Gastrocnemius medialis (tissue), 4 donors: ENCODE measurements around the gene EP400. TPM values are rescaled to one million over a fixed set of nuclear protein-coding genes. Genes with fewer than 3 reads are reported as not detected.
A peak's percentile ranks its signal among the peaks of the same experiment; 100 is the strongest.

Source experiments
- ATAC-seq, 2 donors: fragments of 150-250 bp; one replicate each; pipeline ENCODE4 v1.9.1; 2016
- DNase-seq, 2 donors: peaks; one replicate each; pipeline ENCODE4 v3.0.0-alpha.2; 2019
- H3K27ac ChIP-seq, 4 donors: fragments of 200-600 bp; sonication (generic); 1 replicate in 1 of 4; 2 replicates in 3 of 4; pipeline ENCODE4 v1.5.1; 2016 to 2018; ENCODE audit warnings: mild to moderate bottlenecking in 2 of 4, moderate library complexity in 1 of 4
- H3K27me3 ChIP-seq, 3 donors: fragments of 200-600 bp; sonication (generic) in 2 of 3; 1 replicate in 1 of 3; 2 replicates in 2 of 3; pipeline versions ENCODE4 v1.5.1 to v1.6.0; 2016 to 2019; ENCODE audit warnings: mild to moderate bottlenecking in 1 of 3, moderate library complexity in 1 of 3
- H3K36me3 ChIP-seq, 2 donors: fragments of 200-600 bp; sonication (generic) in 1 of 2; one replicate each; pipeline ENCODE4 v1.5.1; 2017 to 2018
- H3K4me1 ChIP-seq, 2 donors: fragments of 200-600 bp; sonication (generic) in 1 of 2; one replicate each; pipeline ENCODE4 v1.5.1; 2016 to 2017; ENCODE audit warnings: mild to moderate bottlenecking in 2 of 2
- H3K4me3 ChIP-seq, 4 donors: fragments of 200-600 bp; sonication (generic) in 3 of 4; 1 replicate in 1 of 4; 2 replicates in 3 of 4; pipeline ENCODE4 v1.5.1; 2016 to 2019; ENCODE audit warnings: mild to moderate bottlenecking in 2 of 4
- H3K9me3 ChIP-seq, 3 donors: fragments of 200-600 bp; sonication (generic) in 2 of 3; 1 replicate in 1 of 3; 2 replicates in 2 of 3; pipeline ENCODE4 v1.5.1; 2016 to 2019
- CTCF ChIP-seq, 5 experiments: fragments of 450-650 bp in 3 of 5; fragments of 200-600 bp in 2 of 5; sonication (generic) in 2 of 5; IDR thresholded peaks in 4 of 5; conservative IDR thresholded peaks in 1 of 5; 1 replicate in 4 of 5; 2 replicates in 1 of 5; pipeline ENCODE4 v1.5.1; 2016 to 2019; ENCODE audit warnings: antibody characterized with exemption in 5 of 5, mild to moderate bottlenecking in 3 of 5, moderate library complexity in 3 of 5
- POLR2A ChIP-seq, 2 donors: fragments of 450-650 bp; IDR thresholded peaks; one replicate each; pipeline ENCODE4 v1.6.1; 2017; ENCODE audit warnings: antibody characterized with exemption in 2 of 2, mild to moderate bottlenecking in 2 of 2, moderate library complexity in 2 of 2
- in situ Hi-C, 4 donors: fragments of 200-750 bp; cut with MboI; loops; one replicate each; pipeline versions ENCODE4 v1.15.0 to v1.8.0; 2017; ENCODE audit warnings: low sequenced_read_pairs in 4 of 4
- intact Hi-C: fragments of 100-400 bp; cut with DNase I; formaldehyde crosslinking; loops from one replicate; pipeline ENCODE4 v1.15.1; 2023; ENCODE audit warnings: low total_unique reads
- total RNA-seq, 4 donors: library from RNA; depleted of rRNA; stranded (reverse); fragments of >200 nt; gene quantifications; one replicate each; pipeline versions ENCODE4 v1.1.0 to v1.2.3, GENCODE V29; 2016

The EP400 gene
- total RNA-seq, 4 donors from 2014 or later: 11.9 to 17.4 (median 15.0) TPM

- H3K36me3 ChIP-seq: peaks cover 2 to 89% of the 10 kb centered on the region in 2 donors
- TF ChIP-seq POLR2A (IDR thresholded peaks at IDR 0.05): no peak
- no peak for TF ChIP-seq CTCF (IDR thresholded peaks at IDR 0.05 in 4 of 5, conservative IDR thresholded peaks at IDR 0.05 in 1 of 5)
- intact Hi-C loops: no loop called here
- ATAC-seq (peak in 1 of 2 donors; percentile 60), DNase-seq (peak in 1 of 2 donors; percentile 76)
- H3K27ac ChIP-seq: peak overlapping the region in 3 of 4 donors; percentile 17 to 65 (median 49)
- H3K4me1 ChIP-seq: peaks cover 0 to 6% of the 10 kb centered on the region in 2 donors
- H3K4me3 ChIP-seq: no peak overlapping the region
- in situ Hi-C loops: no loop called here
- no peaks in the 10 kb centered on the region for H3K27me3 ChIP-seq
- no peaks in the 10 kb centered on the region for H3K9me3 ChIP-seq
These were observed 37.0 kb upstream of the EP400 start for GRCh38 chr12:131912518-131913274.

GRCh38 chr12:131913666-131914065 lies 36.1 kb upstream of the EP400 start:
- H3K4me3 ChIP-seq: no peak overlapping the region
- intact Hi-C loops (no loop called here), in situ Hi-C loops (no loop called here)
- DNase-seq (no peak), ATAC-seq (no peak)
- H3K4me1 ChIP-seq: peaks cover 0 to 6% of the 10 kb centered on the region in 2 donors
- no peak overlapping the region for H3K27ac ChIP-seq
- no peaks in the 10 kb centered on the region for H3K27me3 ChIP-seq
- H3K36me3 ChIP-seq: peaks cover 2 to 86% of the 10 kb centered on the region in 2 donors
- TF ChIP-seq POLR2A (IDR thresholded peaks at IDR 0.05): no peak
- TF ChIP-seq CTCF (IDR thresholded peaks at IDR 0.05 in 4 of 5, conservative IDR thresholded peaks at IDR 0.05 in 1 of 5): no peak
- no peaks in the 10 kb centered on the region for H3K9me3 ChIP-seq

GRCh38 chr12:131914179-131914702 lies 35.5 kb upstream of the EP400 start:
- H3K27ac ChIP-seq: no peak overlapping the region
- DNase-seq (no peak), ATAC-seq (no peak)
- peaks cover 2 to 83% of the 10 kb centered on the region in 2 donors for H3K36me3 ChIP-seq
- no peaks in the 10 kb centered on the region for H3K27me3 ChIP-seq
- peaks cover 0 to 6% of the 10 kb centered on the region in 2 donors for H3K4me1 ChIP-seq
- no peak overlapping the region for H3K4me3 ChIP-seq
- in situ Hi-C loops (no loop called here), intact Hi-C loops (no loop called here)
- TF ChIP-seq POLR2A (IDR thresholded peaks at IDR 0.05): no peak
- no peak for TF ChIP-seq CTCF (IDR thresholded peaks at IDR 0.05 in 4 of 5, conservative IDR thresholded peaks at IDR 0.05 in 1 of 5)
- no peaks in the 10 kb centered on the region for H3K9me3 ChIP-seq

- no peaks in the 10 kb centered on the region for H3K27me3 ChIP-seq
- H3K27ac ChIP-seq: no peak overlapping the region
- H3K4me1 ChIP-seq: peaks cover 0 to 6% of the 10 kb centered on the region in 2 donors
- no peak for TF ChIP-seq POLR2A (IDR thresholded peaks at IDR 0.05)
- no peak for TF ChIP-seq CTCF (IDR thresholded peaks at IDR 0.05 in 4 of 5, conservative IDR thresholded peaks at IDR 0.05 in 1 of 5)
- H3K9me3 ChIP-seq: no peaks in the 10 kb centered on the region
- in situ Hi-C loops: no loop called here
- ATAC-seq (no peak), DNase-seq (no peak)
- H3K36me3 ChIP-seq: peaks cover 2 to 83% of the 10 kb centered on the region in 2 donors
- H3K4me3 ChIP-seq: no peak overlapping the region
- intact Hi-C loops: no loop called here
These were observed 34.6 kb upstream of the EP400 start for GRCh38 chr12:131915000-131915689.
